Panc1 (cell line): ENCODE results near the gene PRKCB. TPM values are rescaled to one million over a fixed set of nuclear protein-coding genes. Genes with fewer than 3 reads are reported as not detected.

ENCODE experiments used
- ATAC-seq: fragments of 200-7000 bp; cut with Tn5 transposase; 2 replicates; pipeline ENCODE4 v1.9.1; 2020; ENCODE audit warnings: mild to moderate bottlenecking, moderate library complexity
- BruUV-seq: library from RNA; stranded (reverse); fragments of 400-500 nt; replicated peaks from 2 replicates; lab custom pipeline; 2021; lab: Mats Ljungman, UMichigan
- CTCF ChIA-PET: fragments of 300-600 bp; sonication (Branson Sonifier 250); formaldehyde crosslinking; loops from one replicate; lab custom pipeline; 2022; ENCODE audit warnings: antibody characterized with exemption; lab: Charles Lee
- POLR2A ChIA-PET: fragments of 300-600 bp; sonication (Branson Sonifier 250); formaldehyde crosslinking; loops from one replicate; lab custom pipeline; 2022; ENCODE audit warnings: antibody characterized with exemption; lab: Charles Lee
- DNase-seq: peaks from one replicate; pipeline ENCODE4 v3.0.0-alpha.2; 2010; ENCODE audit warnings: low read depth, low spot score
- H3K27ac ChIP-seq: 2 replicates; pipeline ENCODE4 v1.5.1; 2011; ENCODE audit warnings: mild to moderate bottlenecking, low read length, inconsistent platforms
- H3K27me3 ChIP-seq: fragments of 200-500 bp; sonication (Bioruptor generic); 2 replicates; pipeline ENCODE4 v1.6.0; 2014; ENCODE audit warnings: low read length, inconsistent platforms; ENCODE audit not compliant: control insufficient read depth, insufficient read depth
- H3K36me3 ChIP-seq: fragments of 200-500 bp; sonication (Bioruptor generic); 2 replicates; pipeline ENCODE4 v1.5.1; 2014; ENCODE audit warnings: inconsistent platforms, mild to moderate bottlenecking, low read length, moderate library complexity; ENCODE audit not compliant: control insufficient read depth, insufficient read depth
- H3K4me1 ChIP-seq: 2 replicates; pipeline ENCODE4 v1.5.1; 2011; ENCODE audit warnings: inconsistent platforms, mild to moderate bottlenecking, low read length, moderate library complexity; ENCODE audit not compliant: control insufficient read depth, insufficient read depth
- H3K4me3 ChIP-seq, 2 experiments: 2 replicates each; pipeline ENCODE4 v1.5.1; 2011 to 2012; ENCODE audit warnings: low read depth in 2 of 2, low read length in 2 of 2, mild to moderate bottlenecking in 2 of 2, inconsistent platforms in 1 of 2, moderate library complexity in 1 of 2
- H3K9me3 ChIP-seq: fragments of 200-500 bp; sonication (Bioruptor generic); 2 replicates; pipeline ENCODE4 v1.5.1; 2014; ENCODE audit warnings: low read depth, mild to moderate bottlenecking, inconsistent platforms, low read length, moderate library complexity; ENCODE audit not compliant: control insufficient read depth, insufficient read depth
- POLR2AphosphoS5 ChIP-seq: IDR thresholded peaks from 2 replicates; pipeline ENCODE4 v1.6.1; 2012; ENCODE audit warnings: mild to moderate bottlenecking, low read depth, low read length, moderate library complexity
- SIN3A ChIP-seq: IDR thresholded peaks from 2 replicates; pipeline ENCODE4 v1.6.1; 2012; ENCODE audit warnings: low read depth, mild to moderate bottlenecking, low read length, moderate library complexity, borderline replicate concordance; ENCODE audit not compliant: insufficient read depth
- TCF7L2 ChIP-seq: IDR thresholded peaks from 2 replicates; pipeline ENCODE4 v1.6.1; 2011; ENCODE audit warnings: mild to moderate bottlenecking, low read depth, low read length, inconsistent platforms
- in situ Hi-C: cut with HindIII; loops from 2 replicates; pipeline ENCODE4 v1.10.0; 2016; ENCODE audit warnings: low sequenced_read_pairs, low pct_unique_long_range_greater_than_20kb
- intact Hi-C: fragments of 100-400 bp; cut with micrococcal nuclease; formaldehyde crosslinking; loops from one replicate; pipeline ENCODE4 v1.10.0; 2022; ENCODE audit not compliant: unreplicated experiment
- total RNA-seq: library from RNA; stranded (reverse); gene quantifications from one replicate; pipeline ENCODE4 v1.2.1, GENCODE V29; 2021; ENCODE audit not compliant: unreplicated experiment
- TF ChIP-seq, protein P1 (sequence below), 2 experiments: IDR thresholded peaks; 2 replicates each; pipeline ENCODE4 v1.6.1; 2011 to 2012; ENCODE audit warnings: low read depth in 2 of 2, control low read depth in 1 of 2, low read length in 1 of 2, mild to moderate bottlenecking in 1 of 2, moderate library complexity in 1 of 2; ENCODE audit not compliant: insufficient read depth in 1 of 2
- TF ChIP-seq, protein P2 (sequence below): fragments of 450-650 bp; IDR thresholded peaks from 2 replicates; pipeline ENCODE4 v1.5.1; 2017; ENCODE audit warnings: mild to moderate bottlenecking

The PRKCB gene
- total RNA-seq, 1 experiment from 2014 or later: 0.41 TPM

DNA sequence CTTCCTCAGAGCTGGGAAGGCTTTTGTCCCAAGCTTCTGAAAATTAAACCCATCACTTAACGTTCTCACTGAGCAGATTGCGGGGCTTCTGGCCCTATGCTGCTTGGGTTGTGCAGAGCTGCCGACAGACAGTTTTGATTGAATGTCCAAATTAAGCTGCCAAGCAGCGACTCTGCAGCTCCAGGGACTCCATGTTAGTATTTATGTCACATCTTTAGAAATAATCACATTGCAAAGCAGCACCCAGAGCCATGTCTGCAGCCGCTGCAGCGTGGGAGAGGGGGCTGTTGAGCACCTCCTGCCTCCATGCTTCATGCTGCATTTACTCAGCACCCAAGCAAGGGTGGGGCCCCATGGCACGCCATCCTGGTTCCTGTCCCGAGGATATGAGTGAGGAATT, 242.2 kb downstream of the PRKCB start:
- in situ Hi-C loops: no loop called here
- intact Hi-C loops: loop anchor here (10.0 kb wide), 1 partner anchor 167 kb away; no protein-coding TSS in a partner anchor

DNA sequence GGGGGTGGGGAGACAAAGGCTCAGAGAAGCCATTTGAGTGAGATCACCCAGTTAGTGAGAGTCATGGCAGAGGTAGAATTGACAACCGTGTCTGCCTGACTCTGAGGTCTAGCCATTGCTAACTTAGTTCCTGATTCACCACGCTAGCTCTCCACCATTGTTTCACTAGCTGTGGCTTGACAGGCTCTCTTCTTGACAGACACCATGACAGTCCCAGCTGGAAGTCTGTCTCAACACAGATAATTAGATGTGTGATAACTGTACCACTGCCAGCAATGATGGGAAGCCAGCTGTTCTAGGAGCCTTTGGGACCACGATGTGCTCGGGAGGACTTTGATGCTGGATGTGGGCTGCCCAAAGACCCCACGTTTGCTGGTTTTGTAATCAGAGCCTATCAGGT, 249.9 kb downstream of the PRKCB start:
- no peak for DNase-seq
- TF ChIP-seq POLR2AphosphoS5 (no peak), TCF7L2 (no peak), SIN3A (no peak)
- TF ChIP-seq, protein P1, sequence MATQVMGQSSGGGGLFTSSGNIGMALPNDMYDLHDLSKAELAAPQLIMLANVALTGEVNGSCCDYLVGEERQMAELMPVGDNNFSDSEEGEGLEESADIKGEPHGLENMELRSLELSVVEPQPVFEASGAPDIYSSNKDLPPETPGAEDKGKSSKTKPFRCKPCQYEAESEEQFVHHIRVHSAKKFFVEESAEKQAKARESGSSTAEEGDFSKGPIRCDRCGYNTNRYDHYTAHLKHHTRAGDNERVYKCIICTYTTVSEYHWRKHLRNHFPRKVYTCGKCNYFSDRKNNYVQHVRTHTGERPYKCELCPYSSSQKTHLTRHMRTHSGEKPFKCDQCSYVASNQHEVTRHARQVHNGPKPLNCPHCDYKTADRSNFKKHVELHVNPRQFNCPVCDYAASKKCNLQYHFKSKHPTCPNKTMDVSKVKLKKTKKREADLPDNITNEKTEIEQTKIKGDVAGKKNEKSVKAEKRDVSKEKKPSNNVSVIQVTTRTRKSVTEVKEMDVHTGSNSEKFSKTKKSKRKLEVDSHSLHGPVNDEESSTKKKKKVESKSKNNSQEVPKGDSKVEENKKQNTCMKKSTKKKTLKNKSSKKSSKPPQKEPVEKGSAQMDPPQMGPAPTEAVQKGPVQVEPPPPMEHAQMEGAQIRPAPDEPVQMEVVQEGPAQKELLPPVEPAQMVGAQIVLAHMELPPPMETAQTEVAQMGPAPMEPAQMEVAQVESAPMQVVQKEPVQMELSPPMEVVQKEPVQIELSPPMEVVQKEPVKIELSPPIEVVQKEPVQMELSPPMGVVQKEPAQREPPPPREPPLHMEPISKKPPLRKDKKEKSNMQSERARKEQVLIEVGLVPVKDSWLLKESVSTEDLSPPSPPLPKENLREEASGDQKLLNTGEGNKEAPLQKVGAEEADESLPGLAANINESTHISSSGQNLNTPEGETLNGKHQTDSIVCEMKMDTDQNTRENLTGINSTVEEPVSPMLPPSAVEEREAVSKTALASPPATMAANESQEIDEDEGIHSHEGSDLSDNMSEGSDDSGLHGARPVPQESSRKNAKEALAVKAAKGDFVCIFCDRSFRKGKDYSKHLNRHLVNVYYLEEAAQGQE (IDR thresholded peaks at IDR 0.05; ENCODE audit: insufficient read depth in 1 of 2, low read depth in 2 of 2, low read length in 1 of 2): no peak
- TF ChIP-seq, protein P2, sequence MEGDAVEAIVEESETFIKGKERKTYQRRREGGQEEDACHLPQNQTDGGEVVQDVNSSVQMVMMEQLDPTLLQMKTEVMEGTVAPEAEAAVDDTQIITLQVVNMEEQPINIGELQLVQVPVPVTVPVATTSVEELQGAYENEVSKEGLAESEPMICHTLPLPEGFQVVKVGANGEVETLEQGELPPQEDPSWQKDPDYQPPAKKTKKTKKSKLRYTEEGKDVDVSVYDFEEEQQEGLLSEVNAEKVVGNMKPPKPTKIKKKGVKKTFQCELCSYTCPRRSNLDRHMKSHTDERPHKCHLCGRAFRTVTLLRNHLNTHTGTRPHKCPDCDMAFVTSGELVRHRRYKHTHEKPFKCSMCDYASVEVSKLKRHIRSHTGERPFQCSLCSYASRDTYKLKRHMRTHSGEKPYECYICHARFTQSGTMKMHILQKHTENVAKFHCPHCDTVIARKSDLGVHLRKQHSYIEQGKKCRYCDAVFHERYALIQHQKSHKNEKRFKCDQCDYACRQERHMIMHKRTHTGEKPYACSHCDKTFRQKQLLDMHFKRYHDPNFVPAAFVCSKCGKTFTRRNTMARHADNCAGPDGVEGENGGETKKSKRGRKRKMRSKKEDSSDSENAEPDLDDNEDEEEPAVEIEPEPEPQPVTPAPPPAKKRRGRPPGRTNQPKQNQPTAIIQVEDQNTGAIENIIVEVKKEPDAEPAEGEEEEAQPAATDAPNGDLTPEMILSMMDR: no peak

More for the DNA sequence above, 242.2 kb downstream of the PRKCB start:
- CTCF ChIA-PET: no interaction called here
- H3K4me3 ChIP-seq: no peak overlapping the region
- BruUV-seq: no TSS peak
- DNase-seq (no peak), ATAC-seq (no peak)
- H3K27ac ChIP-seq: no peak overlapping the region
- no peaks in the 10 kb centered on the region for H3K36me3 ChIP-seq
- POLR2A ChIA-PET: interaction anchor here (0.6 kb wide), 1 partner anchor 141 kb away, joined by 4 read pairs; no protein-coding TSS in a partner anchor
- H3K27me3 ChIP-seq: peaks cover 13% of the 10 kb centered on the region
- TF ChIP-seq SIN3A: no peak
- TF ChIP-seq, protein P1 (IDR thresholded peaks at IDR 0.05; ENCODE audit: insufficient read depth in 1 of 2, low read depth in 2 of 2, low read length in 1 of 2): no peak
- TF ChIP-seq POLR2AphosphoS5: no peak
- TF ChIP-seq, protein P2: no peak
- no peak for TF ChIP-seq TCF7L2
- no peaks in the 10 kb centered on the region for H3K9me3 ChIP-seq
- H3K4me1 ChIP-seq: no peaks in the 10 kb centered on the region; the same call in 1 of the 2 replicates

More for the DNA sequence above, 249.9 kb downstream of the PRKCB start:
- no TSS peak for BruUV-seq
- no peak for ATAC-seq
- POLR2A ChIA-PET: no interaction called here
- Histone ChIP-seq H3K9me3 (no peaks in the 10 kb centered on the region), H3K27me3 (peaks cover 9% of the 10 kb centered on the region), H3K27ac (no peak overlapping the region), H3K4me3 (no peak overlapping the region), H3K4me1 (no peaks in the 10 kb centered on the region), H3K36me3 (no peaks in the 10 kb centered on the region)
- CTCF ChIA-PET: no interaction called here
- in situ Hi-C loops: no loop called here
- intact Hi-C loops: no loop called here
